Endometrium (tissue), 2 donors: ENCODE measurements around the gene TRPV4.

Experiments
- FAIRE-seq: peaks from 2 replicates; lab custom pipeline; 2012; peaks lifted over from hg19 to GRCh38; lab: Jason Lieb, UNC
- donor health status: control.
- donor health status: control.

TRPV4 gene

GRCh38 chr12:109760930-109761921 lies 72.0 kb downstream of the TRPV4 start:
- no peak for FAIRE-seq

GRCh38 chr12:109760031-109760929 lies 72.9 kb downstream of the TRPV4 start:
- no peak for FAIRE-seq

GRCh38 chr12:109759595-109759994 lies 73.6 kb downstream of the TRPV4 start:
- FAIRE-seq: no peak

GRCh38 chr12:109758426-109759420 lies 74.5 kb downstream of the TRPV4 start:
- no peak for FAIRE-seq

- FAIRE-seq: no peak
Observed at GRCh38 chr12:109757671-109758265, 75.4 kb downstream of the TRPV4 start.

GRCh38 chr12:109756457-109756856 lies 76.7 kb downstream of the TRPV4 start:
- FAIRE-seq: no peak

GRCh38 chr12:109753959-109754358 lies 79.2 kb downstream of the TRPV4 start:
- FAIRE-seq: no peak

GRCh38 chr12:109753054-109753401 lies 80.2 kb downstream of the TRPV4 start:
- FAIRE-seq: no peak

GRCh38 chr12:109752117-109753053 lies 80.8 kb downstream of the TRPV4 start:
- FAIRE-seq: no peak

GRCh38 chr12:109744986-109745942 lies 87.9 kb downstream of the TRPV4 start:
- FAIRE-seq: no peak

- no peak for FAIRE-seq
Observed at GRCh38 chr12:109744026-109744425, 89.2 kb downstream of the TRPV4 start.

- no peak for FAIRE-seq
Observed at GRCh38 chr12:109743076-109743910, 89.9 kb downstream of the TRPV4 start.

GRCh38 chr12:109741970-109742703 lies 91.1 kb downstream of the TRPV4 start:
- FAIRE-seq: no peak

GRCh38 chr12:109741286-109741969 lies 91.8 kb downstream of the TRPV4 start:
- no peak for FAIRE-seq

- FAIRE-seq: no peak
Observed at GRCh38 chr12:109740694-109741245, 92.4 kb downstream of the TRPV4 start.
